PC-3 (cell line): ENCODE results near the gene TBC1D5. TPM values are rescaled to one million over a fixed set of nuclear protein-coding genes. Genes with fewer than 3 reads are reported as not detected.

Source experiments
- ATAC-seq: fragments of 200-7000 bp; cut with Tn5 transposase; 2 replicates; pipeline ENCODE4 v1.9.1; 2020; ENCODE audit warnings: mild to moderate bottlenecking, moderate library complexity
- BruUV-seq: library from RNA; stranded (reverse); fragments of 400-500 nt; replicated peaks from 2 replicates; lab custom pipeline; 2021; lab: Mats Ljungman, UMichigan
- CTCF ChIA-PET: fragments of 300-600 bp; sonication (Branson Sonifier 250); formaldehyde crosslinking; loops from one replicate; lab custom pipeline; 2022; ENCODE audit warnings: antibody characterized with exemption; lab: Charles Lee
- POLR2A ChIA-PET: fragments of 300-600 bp; sonication (Branson Sonifier 250); formaldehyde crosslinking; loops from one replicate; lab custom pipeline; 2022; ENCODE audit warnings: antibody characterized with exemption; ENCODE audit not compliant: unreplicated experiment; lab: Charles Lee
- DNase-seq: peaks from one replicate; pipeline ENCODE4 v3.0.0-alpha.2; 2015
- H2AFZ ChIP-seq: fragments of 300-600 bp; sonication (generic); 2 replicates; pipeline ENCODE4 v1.6.0; 2016; ENCODE audit warnings: antibody characterized with exemption, low read length
- H3F3A ChIP-seq: fragments of 300-600 bp; sonication (generic); one replicate; pipeline ENCODE4 v1.6.0; 2017; ENCODE audit warnings: antibody characterized with exemption, low read length, control low read depth, mild to moderate bottlenecking; ENCODE audit not compliant: unreplicated experiment
- H3K27ac ChIP-seq: fragments of 300-600 bp; sonication (generic); 2 replicates; pipeline ENCODE4 v1.5.1; 2016; ENCODE audit warnings: mild to moderate bottlenecking, low read length
- H3K27me3 ChIP-seq: fragments of 300-600 bp; sonication (generic); 2 replicates; pipeline ENCODE4 v1.6.1; 2016; ENCODE audit warnings: low read length, mixed read lengths
- H3K36me3 ChIP-seq: fragments of 300-600 bp; sonication (generic); 2 replicates; pipeline ENCODE4 v1.6.1; 2016; ENCODE audit warnings: low read depth, mixed run types, low read length, mixed read lengths
- H3K4me1 ChIP-seq: fragments of 300-600 bp; sonication (generic); 2 replicates; pipeline ENCODE4 v1.5.1; 2016; ENCODE audit warnings: low read length; ENCODE audit not compliant: insufficient read depth
- H3K4me2 ChIP-seq: fragments of 300-600 bp; sonication (generic); 2 replicates; pipeline ENCODE4 v1.6.0; 2016; ENCODE audit warnings: low read length
- H3K4me3 ChIP-seq: fragments of 300-600 bp; sonication (generic); 2 replicates; pipeline ENCODE4 v1.5.1; 2016; ENCODE audit warnings: mild to moderate bottlenecking, low read length, mixed read lengths
- H3K79me2 ChIP-seq: fragments of 300-600 bp; sonication (generic); 2 replicates; pipeline ENCODE4 v1.6.1; 2017; ENCODE audit warnings: low read length, mixed read lengths
- H3K9ac ChIP-seq: fragments of 300-600 bp; sonication (generic); 2 replicates; pipeline ENCODE4 v1.6.0; 2016; ENCODE audit warnings: mild to moderate bottlenecking, low read length
- H3K9me2 ChIP-seq: fragments of 300-600 bp; sonication (generic); replicated peaks from 2 replicates; pipeline ENCODE4 v1.6.1; 2016; ENCODE audit warnings: mixed run types, low read length, mixed read lengths
- H3K9me3 ChIP-seq: fragments of 300-600 bp; sonication (generic); 2 replicates; pipeline ENCODE4 v1.6.1; 2016; ENCODE audit warnings: low read length, mixed read lengths
- H4K20me1 ChIP-seq: fragments of 300-600 bp; sonication (generic); 2 replicates; pipeline ENCODE4 v1.6.1; 2016; ENCODE audit warnings: low read length, mixed read lengths
- CTCF ChIP-seq: fragments of 300-600 bp; sonication (generic); conservative IDR thresholded peaks from 2 replicates; pipeline ENCODE4 v1.5.1; 2017; ENCODE audit warnings: antibody characterized with exemption, low read depth, mild to moderate bottlenecking, low read length
- EZH2 ChIP-seq: fragments of 300-600 bp; sonication (generic); IDR thresholded peaks from one replicate; pipeline ENCODE4 v1.6.1; 2017; ENCODE audit warnings: antibody characterized with exemption, mild to moderate bottlenecking, low read length; ENCODE audit not compliant: unreplicated experiment
- EZH2phosphoT487 ChIP-seq: fragments of 300-600 bp; sonication (generic); IDR thresholded peaks from 2 replicates; pipeline ENCODE4 v1.6.1; 2018; ENCODE audit warnings: mild to moderate bottlenecking, antibody characterized with exemption, low read length, borderline replicate concordance
- intact Hi-C: fragments of 100-400 bp; cut with micrococcal nuclease; formaldehyde crosslinking; loops from 2 replicates; pipeline ENCODE4 v1.9.0; 2023
- total RNA-seq: library from RNA; depleted of rRNA; stranded (reverse); fragments of >200 nt; gene quantifications from 2 replicates; pipeline ENCODE4 v1.2.3, GENCODE V29; 2014

TBC1D5 gene
- total RNA-seq, 1 experiment from 2014 or later = 54.5 TPM

- ChIA-PET POLR2A (no interaction called here), CTCF (no interaction called here)
- no peaks in the 10 kb centered on the region for H3K9me3 ChIP-seq
- H4K20me1 ChIP-seq = no peaks in the 10 kb centered on the region
- TF ChIP-seq CTCF = peak; percentile 86
- TF ChIP-seq EZH2 = no peak
- H3K9me2 ChIP-seq = no peaks in the 10 kb centered on the region
- DNase-seq (peak; percentile 71), ATAC-seq (0 out of 2 replicates have a peak, but pooled peaks have one; percentile 20)
- H3K27me3 ChIP-seq = no peaks in the 10 kb centered on the region
- peaks cover 5% of the 10 kb centered on the region for H3F3A ChIP-seq
- H3K9ac ChIP-seq = no peak overlapping the region
- intact Hi-C loops = loop anchor here (1.0 to 5.0 kb wide), 2 partner anchors 154 to 583 kb away; no protein-coding TSS in a partner anchor
- no peak overlapping the region for H3K27ac ChIP-seq
- no peaks in the 10 kb centered on the region; the same call in 1 of the 2 replicates for H3K36me3 ChIP-seq
- no peaks in the 10 kb centered on the region for H3K4me1 ChIP-seq
- H3K4me2 ChIP-seq = no peak overlapping the region
- no TSS peak for BruUV-seq
- no peaks in the 10 kb centered on the region for H3K79me2 ChIP-seq
- no peak overlapping the region for H3K4me3 ChIP-seq
- no peak overlapping the region for H2AFZ ChIP-seq
Observed at GRCh38 chr3:17258823-17259436, 483.5 kb downstream of the TBC1D5 start.

GRCh38 chr3:17257269-17257668, 485.2 kb downstream of the TBC1D5 start:
- Histone ChIP-seq H3K79me2 (no peaks in the 10 kb centered on the region), H4K20me1 (no peaks in the 10 kb centered on the region), H3K36me3 (no peaks in the 10 kb centered on the region; the same call in 1 of the 2 replicates), H3K9ac (no peak overlapping the region), H3K27ac (no peak overlapping the region), H3K4me3 (no peak overlapping the region), H3K9me2 (no peaks in the 10 kb centered on the region), H2AFZ (no peak overlapping the region), H3K27me3 (no peaks in the 10 kb centered on the region), H3K4me2 (no peak overlapping the region), H3F3A (peaks cover 5% of the 10 kb centered on the region), H3K4me1 (no peaks in the 10 kb centered on the region), H3K9me3 (no peaks in the 10 kb centered on the region)
- ChIA-PET CTCF (no interaction called here), POLR2A (no interaction called here)
- intact Hi-C loops = loop anchor here (5.0 kb wide), 1 partner anchor 585 kb away; no protein-coding TSS in a partner anchor
- TF ChIP-seq EZH2phosphoT487 = no peak
- TF ChIP-seq EZH2 = no peak
- TF ChIP-seq CTCF = no peak
- BruUV-seq = no TSS peak
- no peak for ATAC-seq
- DNase-seq = no peak

GRCh38 chr3:17243621-17244020, 498.8 kb downstream of the TBC1D5 start:
- no peak for DNase-seq
- H2AFZ ChIP-seq = no peak overlapping the region
- H3K4me3 ChIP-seq = no peak overlapping the region
- ChIA-PET POLR2A (no interaction called here), CTCF (no interaction called here)
- H3K27ac ChIP-seq = no peak overlapping the region
- no peak for TF ChIP-seq EZH2phosphoT487
- TF ChIP-seq CTCF = no peak
- no peak for TF ChIP-seq EZH2
- peaks cover 3% of the 10 kb centered on the region; the same call in 1 of the 2 replicates for H3K9me3 ChIP-seq
- no peaks in the 10 kb centered on the region for H3K4me1 ChIP-seq
- intact Hi-C loops = no loop called here
- no TSS peak for BruUV-seq
- ATAC-seq = no peak
- no peak overlapping the region for H3K4me2 ChIP-seq
- no peaks in the 10 kb centered on the region for H3F3A ChIP-seq
- no peaks in the 10 kb centered on the region for H3K27me3 ChIP-seq
- H3K36me3 ChIP-seq = no peaks in the 10 kb centered on the region
- H4K20me1 ChIP-seq = no peaks in the 10 kb centered on the region
- H3K79me2 ChIP-seq = no peaks in the 10 kb centered on the region
- no peak overlapping the region for H3K9ac ChIP-seq
- no peaks in the 10 kb centered on the region for H3K9me2 ChIP-seq
